ENCODE measurements around the gene POLR2M.

The POLR2M gene

DNA sequence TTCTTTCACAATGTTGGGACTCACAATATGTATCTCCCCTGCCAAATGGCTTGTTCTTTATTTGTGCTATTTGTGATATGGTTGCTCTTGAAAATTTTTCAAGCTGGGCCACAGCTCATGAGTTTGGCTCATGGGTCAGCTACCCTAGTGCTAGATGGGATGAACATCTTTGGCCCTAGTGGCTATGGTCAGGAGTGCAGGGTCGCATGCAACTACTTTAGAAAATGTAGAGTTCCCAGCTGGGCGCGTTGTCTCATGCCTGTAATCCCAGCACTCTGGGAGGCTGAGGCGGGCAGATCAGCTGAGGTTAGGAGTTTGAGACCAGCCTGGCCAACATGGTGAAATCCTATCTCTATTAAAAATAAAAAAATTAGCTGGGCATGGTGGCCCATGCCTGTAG, 55.8 kb downstream of the POLR2M start:
- TF ChIP-seq SIN3A (IDR thresholded peaks at IDR 0.05; ENCODE audit: borderline replicate concordance, insufficient read depth, low read length) (no peak), TAF1 (IDR thresholded peaks at IDR 0.05; ENCODE audit: borderline replicate concordance, insufficient read depth, low read length) (no peak), FOXP2 (optimal IDR thresholded peaks at IDR 0.05; ENCODE audit: borderline replicate concordance, extremely low read depth, extremely low read length, insufficient read depth) (no peak), POLR2AphosphoS5 (IDR thresholded peaks at IDR 0.05; ENCODE audit: low read depth, low read length) (no peak)
- TF ChIP-seq, protein P1, sequence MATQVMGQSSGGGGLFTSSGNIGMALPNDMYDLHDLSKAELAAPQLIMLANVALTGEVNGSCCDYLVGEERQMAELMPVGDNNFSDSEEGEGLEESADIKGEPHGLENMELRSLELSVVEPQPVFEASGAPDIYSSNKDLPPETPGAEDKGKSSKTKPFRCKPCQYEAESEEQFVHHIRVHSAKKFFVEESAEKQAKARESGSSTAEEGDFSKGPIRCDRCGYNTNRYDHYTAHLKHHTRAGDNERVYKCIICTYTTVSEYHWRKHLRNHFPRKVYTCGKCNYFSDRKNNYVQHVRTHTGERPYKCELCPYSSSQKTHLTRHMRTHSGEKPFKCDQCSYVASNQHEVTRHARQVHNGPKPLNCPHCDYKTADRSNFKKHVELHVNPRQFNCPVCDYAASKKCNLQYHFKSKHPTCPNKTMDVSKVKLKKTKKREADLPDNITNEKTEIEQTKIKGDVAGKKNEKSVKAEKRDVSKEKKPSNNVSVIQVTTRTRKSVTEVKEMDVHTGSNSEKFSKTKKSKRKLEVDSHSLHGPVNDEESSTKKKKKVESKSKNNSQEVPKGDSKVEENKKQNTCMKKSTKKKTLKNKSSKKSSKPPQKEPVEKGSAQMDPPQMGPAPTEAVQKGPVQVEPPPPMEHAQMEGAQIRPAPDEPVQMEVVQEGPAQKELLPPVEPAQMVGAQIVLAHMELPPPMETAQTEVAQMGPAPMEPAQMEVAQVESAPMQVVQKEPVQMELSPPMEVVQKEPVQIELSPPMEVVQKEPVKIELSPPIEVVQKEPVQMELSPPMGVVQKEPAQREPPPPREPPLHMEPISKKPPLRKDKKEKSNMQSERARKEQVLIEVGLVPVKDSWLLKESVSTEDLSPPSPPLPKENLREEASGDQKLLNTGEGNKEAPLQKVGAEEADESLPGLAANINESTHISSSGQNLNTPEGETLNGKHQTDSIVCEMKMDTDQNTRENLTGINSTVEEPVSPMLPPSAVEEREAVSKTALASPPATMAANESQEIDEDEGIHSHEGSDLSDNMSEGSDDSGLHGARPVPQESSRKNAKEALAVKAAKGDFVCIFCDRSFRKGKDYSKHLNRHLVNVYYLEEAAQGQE (IDR thresholded peaks at IDR 0.05; ENCODE audit: insufficient read depth in 1 of 2, low read depth in 2 of 2, low read length in 2 of 2): no peak

DNA sequence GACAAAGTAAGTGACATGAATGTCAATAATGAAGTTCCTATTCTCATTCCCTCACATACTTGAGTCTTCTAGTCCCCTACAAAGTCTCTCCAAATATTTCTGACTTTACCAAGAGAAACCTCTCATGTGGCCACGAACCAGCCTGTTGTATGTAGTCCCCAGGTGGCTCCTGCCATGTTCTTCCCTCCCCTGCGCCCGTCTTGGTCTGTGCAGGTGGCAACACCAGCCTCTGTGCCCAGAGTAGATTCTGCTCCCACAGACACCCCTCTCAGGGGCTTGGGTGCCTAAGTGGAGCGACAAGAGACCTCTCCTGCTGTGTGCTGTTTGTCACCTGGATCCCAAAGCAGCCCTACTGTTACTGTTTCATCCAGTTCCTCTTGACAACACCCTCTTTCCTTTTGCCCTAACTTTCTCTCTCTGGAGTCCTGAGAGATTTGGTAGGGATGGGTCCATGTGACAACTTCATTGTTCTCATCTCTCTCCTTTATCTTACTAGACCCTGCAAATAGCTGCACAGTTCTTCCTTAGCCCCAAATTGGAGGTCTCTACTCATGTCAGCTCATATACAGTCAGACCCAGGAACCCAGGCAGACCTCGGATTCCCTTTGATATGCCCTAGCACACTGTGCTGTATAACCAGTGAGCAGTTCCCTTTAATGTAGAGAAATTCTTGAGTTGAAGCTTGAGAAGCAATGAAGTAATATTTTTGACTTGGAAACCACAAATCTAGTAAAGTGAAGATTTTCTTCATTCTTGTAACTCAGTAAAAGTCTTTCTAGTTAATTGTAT, 56.9 kb downstream of the POLR2M start:
- TF ChIP-seq, protein P1 (IDR thresholded peaks at IDR 0.05; ENCODE audit: insufficient read depth in 1 of 2, low read depth in 2 of 2, low read length in 2 of 2): no peak
- TF ChIP-seq FOXP2 (optimal IDR thresholded peaks at IDR 0.05; ENCODE audit: borderline replicate concordance, extremely low read depth, extremely low read length, insufficient read depth) (no peak), TAF1 (IDR thresholded peaks at IDR 0.05; ENCODE audit: borderline replicate concordance, insufficient read depth, low read length) (no peak), POLR2AphosphoS5 (IDR thresholded peaks at IDR 0.05; ENCODE audit: low read depth, low read length) (no peak), SIN3A (IDR thresholded peaks at IDR 0.05; ENCODE audit: borderline replicate concordance, insufficient read depth, low read length) (no peak)

All from PFSK-1 (cell line).